ENCODE results near the gene RSKR.
"Not testable (repeated sequence)": the region's sequence is repeated elsewhere in the genome, so short reads cannot be mapped to it uniquely, and the experiment has no call there.

The RSKR gene

DNA sequence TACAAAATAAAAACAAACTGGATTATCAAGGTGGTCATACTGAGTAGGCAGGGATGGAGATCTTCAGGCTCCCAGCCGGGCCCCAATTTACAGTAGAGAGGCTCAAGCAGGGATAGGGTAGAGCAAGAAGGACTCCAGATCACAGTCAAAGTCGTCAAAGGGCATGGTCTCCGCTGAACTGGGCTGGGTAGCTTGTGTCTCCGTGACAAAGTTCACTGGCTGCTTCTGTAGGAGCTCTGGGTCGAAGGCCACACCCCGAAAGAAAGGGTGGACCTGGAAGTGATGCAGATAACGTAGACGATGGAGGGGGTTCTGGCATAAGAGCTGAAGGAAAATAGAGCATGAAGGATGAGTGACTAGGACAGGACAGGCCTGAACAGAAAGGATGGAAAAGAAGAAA is 3.6 kb downstream of the RSKR start:
- H3K27ac ChIP-seq (ENCODE audit: low read length, poor library complexity, severe bottlenecking) = no peak overlapping the region
- H3K9ac ChIP-seq (ENCODE audit: low read length) = no peak overlapping the region
- H4K91ac ChIP-seq (ENCODE audit: low read length) = no peak overlapping the region
- 94% methylated on average over 8 of the region's 8 CpGs for WGBS
- H3K36me3 ChIP-seq (ENCODE audit: control insufficient read depth in 1 of 2, insufficient read depth in 2 of 2, low read depth in 1 of 2, low read length in 2 of 2) = peaks cover 36 to 58% of the 10 kb centered on the region in 2 experiments
- no peak overlapping the region for H4K8ac ChIP-seq (ENCODE audit: low read length)
- H3K14ac ChIP-seq (ENCODE audit: low read length in 2 of 2) = no peak overlapping the region
- H3K9me3 ChIP-seq (ENCODE audit: control insufficient read depth, low read length) = no peaks in the 10 kb centered on the region
- no peaks in the 10 kb centered on the region for H3K27me3 ChIP-seq (ENCODE audit: control insufficient read depth in 1 of 2, insufficient read depth in 1 of 2, low read length in 2 of 2)
- H2AFZ ChIP-seq (ENCODE audit: low read depth, low read length) = no peak overlapping the region
- H2BK15ac ChIP-seq (ENCODE audit: low read depth, poor library complexity, severe bottlenecking) = no peak overlapping the region
- H2AK5ac ChIP-seq (ENCODE audit: low read length, severe bottlenecking) = no peak overlapping the region
- no peak overlapping the region for H3K4ac ChIP-seq (ENCODE audit: low read depth in 1 of 2, low read length in 2 of 2)
- H2BK5ac ChIP-seq (ENCODE audit: low read depth, low read length, poor library complexity, severe bottlenecking) = no peak overlapping the region
- H3K23ac ChIP-seq (ENCODE audit: low read length in 2 of 2) = no peak overlapping the region
- H2BK120ac ChIP-seq (ENCODE audit: low read depth, low read length) = no peak overlapping the region
- H3K4me3 ChIP-seq (ENCODE audit: insufficient read depth in 1 of 2, low read depth in 1 of 2, low read length in 2 of 2) = no peak overlapping the region
- H2BK12ac ChIP-seq (ENCODE audit: low read length in 2 of 2) = no peak overlapping the region
- no peak overlapping the region for H3K18ac ChIP-seq (ENCODE audit: low read depth in 1 of 2, low read length in 2 of 2)
- no peak for DNase-seq
- H3K4me1 ChIP-seq (ENCODE audit: control insufficient read depth, insufficient read depth, low read depth, low read length) = no peaks in the 10 kb centered on the region
- H3K4me2 ChIP-seq (ENCODE audit: low read length, poor library complexity, severe bottlenecking) = no peak overlapping the region
- no peaks in the 10 kb centered on the region for H3K79me1 ChIP-seq (replicated peaks; ENCODE audit: low read length, poor library complexity, severe bottlenecking)

GRCh38 chr17:28604031-28604430 is 10.0 kb downstream of the RSKR start:
- H2AK5ac ChIP-seq (ENCODE audit: low read length, severe bottlenecking); H4K8ac ChIP-seq (ENCODE audit: low read length); H2BK120ac ChIP-seq (ENCODE audit: low read depth, low read length); H3K4me2 ChIP-seq (ENCODE audit: low read length, poor library complexity, severe bottlenecking); H3K14ac ChIP-seq (ENCODE audit: low read length in 2 of 2); H2AFZ ChIP-seq (ENCODE audit: low read depth, low read length); H3K27me3 ChIP-seq (ENCODE audit: control insufficient read depth in 1 of 2, insufficient read depth in 1 of 2, low read length in 2 of 2); H3K9me3 ChIP-seq (ENCODE audit: control insufficient read depth, low read length); DNase-seq; H3K4me3 ChIP-seq (ENCODE audit: insufficient read depth in 1 of 2, low read depth in 1 of 2, low read length in 2 of 2); H2BK12ac ChIP-seq (ENCODE audit: low read length in 2 of 2); H3K79me1 ChIP-seq (replicated peaks; ENCODE audit: low read length, poor library complexity, severe bottlenecking); H3K4ac ChIP-seq (ENCODE audit: low read depth in 1 of 2, low read length in 2 of 2); H2BK15ac ChIP-seq (ENCODE audit: low read depth, poor library complexity, severe bottlenecking); H3K27ac ChIP-seq (ENCODE audit: low read length, poor library complexity, severe bottlenecking); H3K4me1 ChIP-seq (ENCODE audit: control insufficient read depth, insufficient read depth, low read depth, low read length); H3K9ac ChIP-seq (ENCODE audit: low read length); H2BK5ac ChIP-seq (ENCODE audit: low read depth, low read length, poor library complexity, severe bottlenecking); H3K18ac ChIP-seq (ENCODE audit: low read depth in 1 of 2, low read length in 2 of 2); H3K36me3 ChIP-seq (ENCODE audit: control insufficient read depth in 1 of 2, insufficient read depth in 2 of 2, low read depth in 1 of 2, low read length in 2 of 2); H3K23ac ChIP-seq (ENCODE audit: low read length in 2 of 2); H4K91ac ChIP-seq (ENCODE audit: low read length): not testable (repeated sequence)
- 97% methylated on average over 6 of the region's 31 CpGs for WGBS

DNA sequence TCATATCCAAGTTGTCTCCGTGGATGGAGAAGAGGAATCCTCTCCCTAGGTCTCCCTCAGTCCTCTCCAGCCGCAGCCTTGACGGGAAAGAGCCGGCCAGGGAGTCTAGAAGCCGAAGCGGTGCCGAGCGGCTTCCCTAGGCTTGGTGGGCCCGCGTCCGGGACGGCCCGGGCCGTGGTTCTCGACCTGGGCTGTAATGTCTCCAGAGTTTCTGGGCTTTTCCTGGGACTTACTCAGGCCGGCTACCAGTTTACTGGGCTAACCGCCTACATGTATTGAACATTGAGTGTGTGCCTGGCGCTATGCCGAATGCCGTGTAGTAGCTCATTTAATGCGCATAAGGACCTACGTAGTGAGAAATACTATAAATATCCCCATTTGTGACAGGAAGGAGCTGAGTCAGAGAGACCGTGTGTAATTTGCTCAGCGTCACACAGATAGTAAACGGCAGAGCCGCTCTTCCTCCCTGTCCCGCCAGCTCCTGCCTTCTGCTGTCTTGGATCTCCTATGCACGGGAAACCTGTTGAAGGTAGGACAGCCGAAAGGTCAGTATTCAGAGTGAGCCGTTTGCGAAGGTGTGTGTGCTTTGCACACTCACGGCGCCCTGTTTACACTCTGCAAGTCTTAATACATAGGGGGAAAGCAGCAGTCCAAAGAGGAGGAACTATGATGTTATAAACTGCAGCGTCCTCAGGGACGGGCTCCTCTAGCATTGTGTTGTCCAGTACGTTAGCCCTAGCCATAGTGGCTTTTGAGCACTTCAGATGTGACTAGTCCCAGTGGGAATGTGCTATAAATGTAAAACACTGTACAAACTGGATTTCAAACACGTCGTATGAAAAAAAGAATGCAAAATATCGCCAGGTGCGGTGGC is 14.4 kb downstream of the RSKR start:
- peak overlapping the region; percentile 97 for H3K9ac ChIP-seq (ENCODE audit: low read length)
- peaks cover 4% of the 10 kb centered on the region for H3K79me1 ChIP-seq (replicated peaks; ENCODE audit: low read length, poor library complexity, severe bottlenecking)
- peak overlapping the region; percentile 67 to 77 for H3K18ac ChIP-seq (ENCODE audit: low read depth in 1 of 2, low read length in 2 of 2)
- H4K8ac ChIP-seq (ENCODE audit: low read length) = peak overlapping the region; percentile 84
- no peak overlapping the region for H4K91ac ChIP-seq (ENCODE audit: low read length)
- H3K27me3 ChIP-seq (ENCODE audit: control insufficient read depth in 1 of 2, insufficient read depth in 1 of 2, low read length in 2 of 2) = no peaks in the 10 kb centered on the region
- peak; percentile 96 for DNase-seq
- 15% methylated on average over 40 of the region's 40 CpGs for WGBS
- peak overlapping the region; percentile 61 for H3K27ac ChIP-seq (ENCODE audit: low read length, poor library complexity, severe bottlenecking)
- H3K23ac ChIP-seq (ENCODE audit: low read length in 2 of 2) = peak overlapping the region in 1 of 2 experiments; percentile 14
- H3K9me3 ChIP-seq (ENCODE audit: control insufficient read depth, low read length) = no peaks in the 10 kb centered on the region
- no peak overlapping the region for H2BK120ac ChIP-seq (ENCODE audit: low read depth, low read length)
- peak overlapping the region in 1 of 2 experiments; percentile 61 for H2BK12ac ChIP-seq (ENCODE audit: low read length in 2 of 2)
- H2AK5ac ChIP-seq (ENCODE audit: low read length, severe bottlenecking) = no peak overlapping the region
- peak overlapping the region; percentile 20 for H2BK5ac ChIP-seq (ENCODE audit: low read depth, low read length, poor library complexity, severe bottlenecking)
- H3K4me1 ChIP-seq (ENCODE audit: control insufficient read depth, insufficient read depth, low read depth, low read length) = peaks cover 10% of the 10 kb centered on the region
- peak overlapping the region in 1 of 2 experiments; percentile 7 for H3K14ac ChIP-seq (ENCODE audit: low read length in 2 of 2)
- H2AFZ ChIP-seq (ENCODE audit: low read depth, low read length) = peak overlapping the region; percentile 66
- no peaks in the 10 kb centered on the region for H3K36me3 ChIP-seq (ENCODE audit: control insufficient read depth in 1 of 2, insufficient read depth in 2 of 2, low read depth in 1 of 2, low read length in 2 of 2)
- H3K4me2 ChIP-seq (ENCODE audit: low read length, poor library complexity, severe bottlenecking) = peak overlapping the region; percentile 99
- peak overlapping the region in 1 of 2 experiments; percentile 32 for H3K4ac ChIP-seq (ENCODE audit: low read depth in 1 of 2, low read length in 2 of 2)
- H2BK15ac ChIP-seq (ENCODE audit: low read depth, poor library complexity, severe bottlenecking) = peak overlapping the region; percentile 97
- peak overlapping the region; percentile 61 to 95 for H3K4me3 ChIP-seq (ENCODE audit: insufficient read depth in 1 of 2, low read depth in 1 of 2, low read length in 2 of 2)

DNA sequence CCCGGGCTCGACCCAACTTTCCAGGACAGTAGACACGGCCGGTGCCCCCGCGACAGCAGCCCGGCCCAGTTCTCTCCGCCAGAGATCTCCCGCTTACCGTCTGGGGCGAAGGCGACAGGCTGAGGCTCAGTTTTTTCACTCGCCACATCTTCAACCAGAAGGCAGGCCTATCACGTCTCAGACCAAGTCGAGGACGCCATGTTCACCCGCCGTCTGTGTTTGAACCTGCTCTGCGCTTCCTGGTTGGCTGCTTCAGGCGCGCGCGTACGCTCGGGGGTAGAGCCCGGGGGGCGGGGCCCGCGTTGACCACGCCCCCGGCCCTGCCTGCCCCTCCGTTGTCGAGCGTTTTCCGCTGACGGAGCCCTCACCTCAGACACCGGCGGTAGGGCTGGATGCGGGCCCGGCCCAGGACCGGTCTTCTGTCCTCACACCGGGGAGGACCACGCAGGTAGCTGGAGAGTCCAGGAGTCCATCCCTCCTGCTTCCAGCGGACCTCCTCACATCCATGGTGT is 15.1 kb downstream of the RSKR start, which contains the start of gene SPAG5:
Gene SPAG5, minus strand, starts transcription at position 227 of the 512 bp plus-strand sequence. Its CDS starts 79 bp downstream, at position 148.
- 1% methylated on average over 41 of the region's 44 CpGs for WGBS

More for the DNA sequence above, 15.1 kb downstream of the RSKR start, which contains the start of gene SPAG5:
- H2BK5ac ChIP-seq (ENCODE audit: low read depth, low read length, poor library complexity, severe bottlenecking) = peak within 1 kb of the TSS; percentile 20
- no peaks in the 10 kb centered on the region for H3K36me3 ChIP-seq (ENCODE audit: control insufficient read depth in 1 of 2, insufficient read depth in 2 of 2, low read depth in 1 of 2, low read length in 2 of 2)
- DNase-seq = peak; percentile 94
- peak within 1 kb of the TSS; percentile 66 for H2AFZ ChIP-seq (ENCODE audit: low read depth, low read length)
- peak within 1 kb of the TSS; percentile 61 for H4K91ac ChIP-seq (ENCODE audit: low read length)
- peak within 1 kb of the TSS in 1 of 2 experiments; percentile 7 for H3K14ac ChIP-seq (ENCODE audit: low read length in 2 of 2)
- H3K23ac ChIP-seq (ENCODE audit: low read length in 2 of 2) = peak within 1 kb of the TSS in 1 of 2 experiments; percentile 14
- H4K8ac ChIP-seq (ENCODE audit: low read length) = peak within 1 kb of the TSS; percentile 84
- peaks cover 10% of the 10 kb centered on the region for H3K4me1 ChIP-seq (ENCODE audit: control insufficient read depth, insufficient read depth, low read depth, low read length)
- H3K4me3 ChIP-seq (ENCODE audit: insufficient read depth in 1 of 2, low read depth in 1 of 2, low read length in 2 of 2) = peak within 1 kb of the TSS; percentile 61 to 95
- H3K79me1 ChIP-seq (replicated peaks; ENCODE audit: low read length, poor library complexity, severe bottlenecking) = peaks cover 4% of the 10 kb centered on the region
- peak within 1 kb of the TSS; percentile 67 to 77 for H3K18ac ChIP-seq (ENCODE audit: low read depth in 1 of 2, low read length in 2 of 2)
- H2BK12ac ChIP-seq (ENCODE audit: low read length in 2 of 2) = peak within 1 kb of the TSS in 1 of 2 experiments; percentile 61
- no peak within 1 kb of the TSS for H2BK120ac ChIP-seq (ENCODE audit: low read depth, low read length)
- H3K27me3 ChIP-seq (ENCODE audit: control insufficient read depth in 1 of 2, insufficient read depth in 1 of 2, low read length in 2 of 2) = no peaks in the 10 kb centered on the region
- H2BK15ac ChIP-seq (ENCODE audit: low read depth, poor library complexity, severe bottlenecking) = peak within 1 kb of the TSS; percentile 97
- H3K27ac ChIP-seq (ENCODE audit: low read length, poor library complexity, severe bottlenecking) = peak within 1 kb of the TSS; percentile 61
- peak within 1 kb of the TSS; percentile 97 for H3K9ac ChIP-seq (ENCODE audit: low read length)
- H3K9me3 ChIP-seq (ENCODE audit: control insufficient read depth, low read length) = no peaks in the 10 kb centered on the region
- H3K4me2 ChIP-seq (ENCODE audit: low read length, poor library complexity, severe bottlenecking) = peak within 1 kb of the TSS; percentile 99
- peak within 1 kb of the TSS in 1 of 2 experiments; percentile 51 for H3K4ac ChIP-seq (ENCODE audit: low read depth in 1 of 2, low read length in 2 of 2)
- H2AK5ac ChIP-seq (ENCODE audit: low read length, severe bottlenecking) = no peak within 1 kb of the TSS
